ENCODE measurements around the gene ZNF236. TPM values are rescaled to one million over a fixed set of nuclear protein-coding genes. Genes with fewer than 3 reads are reported as not detected.
A peak's percentile ranks its signal among the peaks of the same experiment; 100 is the strongest.

ZNF236 gene
- total and polyA plus RNA-seq, 2 donors (not counting 3 experiments of a cell fraction or from before 2014, with no cell fraction given): 4.5 to 14.7 TPM

- ChIA-PET POLR2A (no interaction called here), CTCF (interaction anchor here (0.7 to 5.4 kb wide), 31 partner anchors 10 to 917 kb away, joined by 3 to 140 read pairs (median 5); partner anchors contain the start of gene ZNF236)
- intact Hi-C loops (cut with micrococcal nuclease): loop anchor here (1.0 to 10.0 kb wide), 6 partner anchors 60 to 413 kb away; no protein-coding TSS in a partner anchor
- peak; percentile 35 for FAIRE-seq
- dilution Hi-C loops (cut with MboI; ENCODE audit: extremely low pct_ligation_motif_present, low sequenced_read_pairs): no loop called here
- Histone ChIP-seq H3K36me3 (ENCODE audit: control insufficient read depth in 2 of 2, extremely low read depth in 1 of 2, insufficient read depth in 2 of 2, low read length in 2 of 2) (no peaks in the 10 kb centered on the region), H3K4me1 (ENCODE audit: control insufficient read depth, extremely low read depth, insufficient read depth, low read length) (peaks cover 9% of the 10 kb centered on the region), H3K9ac (replicated peaks; ENCODE audit: extremely low read depth, insufficient read depth, low read length) (no peak overlapping the region), H3K27ac (ENCODE audit: insufficient read depth, low read depth, low read length) (no peak overlapping the region), H3K9me1 (replicated peaks; ENCODE audit: control insufficient read depth, extremely low read depth, insufficient read depth, low read length) (no peaks in the 10 kb centered on the region), H3K4me3 (replicated peaks in 1 of 3; ENCODE audit: insufficient read depth in 1 of 3, low read depth in 1 of 3, low read length in 3 of 3) (no peak overlapping the region), H3K4me2 (ENCODE audit: insufficient read depth, low read length) (peak overlapping the region; percentile 59), H3K27me3 (ENCODE audit: control insufficient read depth in 2 of 2, insufficient read depth in 2 of 2, low read length in 2 of 2) (no peaks in the 10 kb centered on the region), H2AFZ (ENCODE audit: low read depth, low read length) (peak overlapping the region; percentile 93), H3K9me3 (replicated peaks; ENCODE audit: control insufficient read depth, insufficient read depth, low read length) (no peaks in the 10 kb centered on the region), H3K79me2 (ENCODE audit: control insufficient read depth, insufficient read depth, low read length) (no peaks in the 10 kb centered on the region), H4K20me1 (replicated peaks; ENCODE audit: control insufficient read depth, extremely low read depth, insufficient read depth, low read length) (no peaks in the 10 kb centered on the region)
- BruUV-seq (replicated peaks): no TSS peak
- DNase-seq (ENCODE audit: low read depth, low spot score): peak; percentile 62
- no peak for TF ChIP-seq POLR2AphosphoS5 (IDR thresholded peaks at IDR 0.05; ENCODE audit: insufficient read depth, low read depth, low read length)
- TF ChIP-seq MYC (IDR thresholded peaks at IDR 0.05; ENCODE audit: low read depth, low read length): no peak
- peak; percentile 88 to 94 for TF ChIP-seq CTCF (IDR thresholded peaks at IDR 0.05; ENCODE audit: extremely low read depth in 1 of 2, insufficient read depth in 1 of 2, low read depth in 1 of 2, low read length in 2 of 2)
- no peak for TF ChIP-seq JUN (IDR thresholded peaks at IDR 0.05; ENCODE audit: borderline replicate concordance, insufficient read depth, insufficient read length, low read depth)
Observed at GRCh38 chr18:76801567-76802505, 20.5 kb upstream of the ZNF236 start.

All from endothelial cell of umbilical vein (primary cell).